DND-41 (cell line): Measurements from ENCODE around the gene POLD2.

Source experiments
- ATAC-seq: fragments of 200-7000 bp; cut with Tn5 transposase; 3 replicates; pipeline ENCODE4 v1.9.1; 2021; ENCODE audit warnings: low read depth; ENCODE audit not compliant: insufficient read depth
- DNase-seq: peaks from one replicate; pipeline ENCODE4 v3.0.0-alpha.2; 2020
- H2AFZ ChIP-seq: 2 replicates; pipeline ENCODE4 v1.6.0; 2012; ENCODE audit warnings: low read depth, low read length
- H3K27ac ChIP-seq: 2 replicates; pipeline ENCODE4 v1.5.1; 2012; ENCODE audit warnings: low read length, inconsistent platforms
- H3K27me3 ChIP-seq: fragments of 200-600 bp; sonication (generic); 2 replicates; pipeline ENCODE4 v1.6.0; 2012; ENCODE audit warnings: low read length, mild to moderate bottlenecking, inconsistent platforms; ENCODE audit not compliant: insufficient read depth, poor library complexity
- H3K36me3 ChIP-seq: 2 replicates; pipeline ENCODE4 v1.5.1; 2012; ENCODE audit warnings: low read length, inconsistent platforms; ENCODE audit not compliant: insufficient read depth
- H3K4me1 ChIP-seq: 2 replicates; pipeline ENCODE4 v1.5.1; 2012; ENCODE audit warnings: mild to moderate bottlenecking, low read length; ENCODE audit not compliant: insufficient read depth
- H3K4me2 ChIP-seq: 2 replicates; pipeline ENCODE4 v1.6.0; 2012; ENCODE audit warnings: mild to moderate bottlenecking, moderate library complexity, low read length, inconsistent platforms; ENCODE audit not compliant: insufficient read depth
- H3K4me3 ChIP-seq, 2 experiments: fragments of 200-600 bp in 1 of 2; shearing (Covaris generic) in 1 of 2; 2 replicates each; pipeline ENCODE4 v1.5.1; 2012 to 2016; ENCODE audit warnings: inconsistent platforms in 2 of 2, low read length in 2 of 2, mild to moderate bottlenecking in 2 of 2, low read depth in 1 of 2, moderate library complexity in 1 of 2
- H3K79me2 ChIP-seq: 2 replicates; pipeline ENCODE4 v1.6.0; 2012; ENCODE audit warnings: low read length, inconsistent platforms; ENCODE audit not compliant: insufficient read depth
- H3K9ac ChIP-seq: 2 replicates; pipeline ENCODE4 v1.6.0; 2012; ENCODE audit warnings: low read depth, mild to moderate bottlenecking, inconsistent platforms, low read length, moderate library complexity
- H3K9me3 ChIP-seq: 2 replicates; pipeline ENCODE4 v1.5.1; 2012; ENCODE audit warnings: low read length, moderate library complexity, mild to moderate bottlenecking, inconsistent platforms; ENCODE audit not compliant: insufficient read depth, severe bottlenecking
- H4K20me1 ChIP-seq: 2 replicates; pipeline ENCODE4 v1.6.0; 2012; ENCODE audit warnings: low read length; ENCODE audit not compliant: insufficient read depth
- CTCF ChIP-seq: IDR thresholded peaks from 2 replicates; pipeline ENCODE4 v1.5.1; 2012; ENCODE audit warnings: borderline replicate concordance, low read length, moderate library complexity, mild to moderate bottlenecking; ENCODE audit not compliant: poor library complexity, severe bottlenecking; ENCODE audit errors: extremely low read depth
- EZH2 ChIP-seq: IDR thresholded peaks from 3 replicates; pipeline ENCODE4 v1.6.1; 2012; ENCODE audit warnings: borderline replicate concordance, low read depth, mild to moderate bottlenecking, moderate library complexity, low read length, inconsistent platforms; ENCODE audit not compliant: severe bottlenecking

Gene POLD2

GRCh38 chr7:44136731-44137130, 13.4 kb upstream of the POLD2 start:
- Histone ChIP-seq H3K27ac (no peak overlapping the region), H3K79me2 (no peaks in the 10 kb centered on the region), H3K4me1 (no peaks in the 10 kb centered on the region), H2AFZ (no peak overlapping the region), H3K9me3 (no peaks in the 10 kb centered on the region), H3K36me3 (no peaks in the 10 kb centered on the region), H4K20me1 (no peaks in the 10 kb centered on the region), H3K4me3 (no peak overlapping the region), H3K4me2 (no peak overlapping the region), H3K27me3 (no peaks in the 10 kb centered on the region), H3K9ac (no peak overlapping the region)
- ATAC-seq (no peak), DNase-seq (no peak)
- TF ChIP-seq CTCF: no peak
- TF ChIP-seq EZH2: no peak

GRCh38 chr7:44134943-44135628, 11.7 kb upstream of the POLD2 start:
- TF ChIP-seq EZH2 (no peak), CTCF (no peak)
- Histone ChIP-seq H3K9me3 (no peaks in the 10 kb centered on the region), H3K4me2 (no peak overlapping the region), H4K20me1 (no peaks in the 10 kb centered on the region), H3K27ac (no peak overlapping the region), H3K27me3 (no peaks in the 10 kb centered on the region), H3K36me3 (no peaks in the 10 kb centered on the region), H3K9ac (no peak overlapping the region), H3K4me3 (no peak overlapping the region), H3K79me2 (no peaks in the 10 kb centered on the region), H2AFZ (no peak overlapping the region), H3K4me1 (no peaks in the 10 kb centered on the region)
- ATAC-seq (no peak), DNase-seq (no peak)

DNA sequence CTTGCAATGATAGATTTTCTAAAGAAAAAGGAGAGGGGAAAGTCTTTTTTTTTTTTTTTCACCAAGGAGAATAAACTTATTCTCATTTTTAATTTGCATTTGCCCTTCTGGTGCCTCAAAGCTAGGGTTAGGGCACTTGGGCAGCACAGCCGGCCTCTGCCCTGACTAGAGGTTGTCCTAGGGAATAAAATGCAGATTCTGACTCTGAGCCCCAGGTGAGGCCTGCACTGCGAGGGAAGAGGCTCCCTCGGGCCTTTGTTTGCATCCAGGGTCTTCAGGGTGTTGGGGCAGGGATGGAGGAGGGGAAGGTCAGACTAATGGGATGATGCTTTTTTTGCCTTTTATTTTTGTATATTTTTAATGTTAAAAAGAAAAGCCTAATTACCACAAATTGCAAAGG, 9.9 kb upstream of the POLD2 start:
- H3K9ac ChIP-seq: no peak overlapping the region
- DNase-seq (no peak), ATAC-seq (no peak)
- H3K79me2 ChIP-seq: no peaks in the 10 kb centered on the region
- no peaks in the 10 kb centered on the region for H4K20me1 ChIP-seq
- H3K27me3 ChIP-seq: no peaks in the 10 kb centered on the region
- H3K4me1 ChIP-seq: no peaks in the 10 kb centered on the region
- no peak overlapping the region for H3K27ac ChIP-seq
- H3K36me3 ChIP-seq: no peaks in the 10 kb centered on the region
- no peak overlapping the region for H3K4me3 ChIP-seq
- no peak overlapping the region for H3K4me2 ChIP-seq
- no peaks in the 10 kb centered on the region for H3K9me3 ChIP-seq
- TF ChIP-seq CTCF: no peak
- TF ChIP-seq EZH2: no peak
- H2AFZ ChIP-seq: no peak overlapping the region

DNA sequence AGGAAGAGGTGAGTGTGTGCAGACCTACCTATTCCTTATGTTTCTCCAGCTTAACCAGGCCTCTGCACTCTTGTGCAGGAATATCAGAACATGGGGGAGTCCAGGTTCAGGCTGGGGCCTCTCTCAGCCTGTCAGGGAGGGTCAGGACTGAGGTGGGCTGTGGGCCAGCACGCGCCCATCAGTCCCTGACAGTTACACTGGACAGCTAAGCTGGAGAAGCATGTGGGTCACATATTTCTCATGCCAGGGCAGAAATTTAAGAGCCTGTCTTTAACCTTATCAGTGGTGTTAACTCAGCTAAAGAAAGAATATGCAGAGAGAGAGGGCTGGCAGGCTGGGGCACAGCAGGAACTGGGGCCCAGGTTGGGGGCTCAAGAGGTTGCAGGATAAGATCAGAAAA, 8.7 kb upstream of the POLD2 start:
- TF ChIP-seq CTCF: no peak
- TF ChIP-seq EZH2: no peak
- no peaks in the 10 kb centered on the region for H3K9me3 ChIP-seq
- no peak overlapping the region for H3K9ac ChIP-seq
- no peaks in the 10 kb centered on the region for H3K79me2 ChIP-seq
- H3K27me3 ChIP-seq: no peaks in the 10 kb centered on the region
- H3K27ac ChIP-seq: no peak overlapping the region
- ATAC-seq (no peak), DNase-seq (no peak)
- no peaks in the 10 kb centered on the region for H3K4me1 ChIP-seq
- H4K20me1 ChIP-seq: no peaks in the 10 kb centered on the region
- no peak overlapping the region for H3K4me2 ChIP-seq
- H3K4me3 ChIP-seq: no peak overlapping the region
- H2AFZ ChIP-seq: no peak overlapping the region
- H3K36me3 ChIP-seq: no peaks in the 10 kb centered on the region
